HCT116 (cell line): Measurements from ENCODE around the gene SEMA4F.

Source experiments
- CTCF ChIP-seq, 3 experiments: fragments of 200-600 bp in 1 of 3; sonication (generic) in 1 of 3; IDR thresholded peaks in 2 of 3; conservative IDR thresholded peaks in 1 of 3; 2 replicates each; pipeline ENCODE4 v1.5.1; 2012 to 2017; ENCODE audit warnings: low read depth in 2 of 3, low read length in 2 of 3, antibody characterized with exemption in 1 of 3, borderline replicate concordance in 1 of 3, control low read depth in 1 of 3, mild to moderate bottlenecking in 1 of 3, mixed read lengths in 1 of 3, mixed run types in 1 of 3, moderate library complexity in 1 of 3; ENCODE audit not compliant: insufficient read depth in 1 of 3
- MAX ChIP-seq: IDR thresholded peaks from 2 replicates; pipeline ENCODE4 v1.6.1; 2012
- POLR2A ChIP-seq: IDR thresholded peaks from 2 replicates; pipeline ENCODE4 v1.7.0; 2011; ENCODE audit warnings: borderline replicate concordance; ENCODE audit not compliant: insufficient read depth, insufficient read length; ENCODE audit errors: extremely low read depth
- SP1 ChIP-seq: IDR thresholded peaks from 2 replicates; pipeline ENCODE4 v1.6.1; 2012; ENCODE audit warnings: low read depth

GRCh38 chr2:74620671-74621070 is 33.4 kb upstream of the SEMA4F start:
- TF ChIP-seq CTCF (IDR thresholded peaks at IDR 0.05 in 2 of 3, conservative IDR thresholded peaks at IDR 0.05 in 1 of 3; ENCODE audit: borderline replicate concordance in 1 of 3, insufficient read depth in 1 of 3, low read depth in 2 of 3, low read length in 2 of 3), result no peak
- TF ChIP-seq POLR2A, result no peak
- TF ChIP-seq MAX, result no peak
- no peak for TF ChIP-seq SP1
